Measurements from ENCODE around the gene DDI2.

GRCh38 chr1:15628003-15628402, 10.7 kb downstream of the DDI2 start:
- TF ChIP-seq, protein P1, sequence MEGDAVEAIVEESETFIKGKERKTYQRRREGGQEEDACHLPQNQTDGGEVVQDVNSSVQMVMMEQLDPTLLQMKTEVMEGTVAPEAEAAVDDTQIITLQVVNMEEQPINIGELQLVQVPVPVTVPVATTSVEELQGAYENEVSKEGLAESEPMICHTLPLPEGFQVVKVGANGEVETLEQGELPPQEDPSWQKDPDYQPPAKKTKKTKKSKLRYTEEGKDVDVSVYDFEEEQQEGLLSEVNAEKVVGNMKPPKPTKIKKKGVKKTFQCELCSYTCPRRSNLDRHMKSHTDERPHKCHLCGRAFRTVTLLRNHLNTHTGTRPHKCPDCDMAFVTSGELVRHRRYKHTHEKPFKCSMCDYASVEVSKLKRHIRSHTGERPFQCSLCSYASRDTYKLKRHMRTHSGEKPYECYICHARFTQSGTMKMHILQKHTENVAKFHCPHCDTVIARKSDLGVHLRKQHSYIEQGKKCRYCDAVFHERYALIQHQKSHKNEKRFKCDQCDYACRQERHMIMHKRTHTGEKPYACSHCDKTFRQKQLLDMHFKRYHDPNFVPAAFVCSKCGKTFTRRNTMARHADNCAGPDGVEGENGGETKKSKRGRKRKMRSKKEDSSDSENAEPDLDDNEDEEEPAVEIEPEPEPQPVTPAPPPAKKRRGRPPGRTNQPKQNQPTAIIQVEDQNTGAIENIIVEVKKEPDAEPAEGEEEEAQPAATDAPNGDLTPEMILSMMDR (IDR thresholded peaks at IDR 0.05; ENCODE audit: insufficient read depth, low read depth, low read length), result no peak
- no peak for TF ChIP-seq EZH2 (IDR thresholded peaks at IDR 0.05; ENCODE audit: insufficient read depth, low read length)
